HG02852 (cell line): Measurements from ENCODE around the gene EIF5B.
A peak's percentile ranks its signal among the peaks of the same experiment; 100 is the strongest.
"Not testable (repeated sequence)": the region's sequence is repeated elsewhere in the genome, so short reads cannot be mapped to it uniquely, and the experiment has no call there.

Experiments
- ATAC-seq: cut with Tn5 transposase; IDR thresholded peaks from one replicate; pipeline ENCODE4 v1.9.1; 2021; ENCODE audit warnings: mild to moderate bottlenecking, moderate library complexity; ENCODE audit not compliant: unreplicated experiment

EIF5B gene

GRCh38 chr2:99356853-99357252, 19.7 kb downstream of the EIF5B start:
- ATAC-seq: peak; percentile 51

GRCh38 chr2:99365661-99366060, 28.5 kb downstream of the EIF5B start:
- no peak for ATAC-seq

DNA sequence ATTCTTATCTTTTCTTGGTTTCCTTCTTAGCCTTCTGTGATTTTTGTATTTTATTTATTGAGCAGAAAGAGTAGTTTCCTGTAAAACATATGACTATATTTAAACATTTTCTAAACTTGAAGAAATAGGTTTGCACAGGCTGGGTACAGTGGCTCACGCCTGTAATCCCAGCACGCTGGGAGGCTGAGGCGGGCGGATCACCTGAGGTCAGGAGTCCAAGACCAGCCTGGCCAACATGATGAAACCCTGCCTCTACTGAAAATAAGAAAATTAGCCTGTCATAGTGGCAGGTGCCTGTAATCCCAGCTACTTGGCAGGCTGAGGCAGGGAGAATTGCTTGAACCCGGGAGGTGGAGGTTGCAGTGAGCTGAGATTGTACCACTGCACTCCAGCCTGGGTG, 31.7 kb downstream of the EIF5B start:
- not testable (repeated sequence) for ATAC-seq

- no peak for ATAC-seq
These were observed 36.0 kb downstream of the EIF5B start for GRCh38 chr2:99373144-99373543.

DNA sequence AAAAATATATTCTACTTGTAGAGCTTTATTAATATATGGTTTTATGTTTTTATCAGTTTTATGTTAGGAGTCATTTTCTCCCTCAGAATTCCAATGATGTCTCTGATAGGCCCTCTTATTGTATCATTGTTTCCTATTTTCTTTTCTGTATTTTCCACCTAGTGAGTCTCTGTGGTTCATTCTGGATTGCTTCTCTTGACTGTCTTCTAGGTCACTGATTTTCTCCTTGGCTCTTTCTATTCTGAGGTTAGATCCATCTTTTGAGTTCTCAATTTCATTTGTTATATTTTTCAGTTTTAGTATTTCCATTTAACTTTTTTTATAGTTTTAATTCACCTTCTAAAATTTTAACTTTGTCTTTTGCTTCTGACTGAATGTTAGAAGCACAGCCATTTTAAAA, 37.6 kb downstream of the EIF5B start:
- no peak for ATAC-seq

GRCh38 chr2:99376254-99376864, 39.2 kb downstream of the EIF5B start:
- ATAC-seq: no peak

- ATAC-seq: no peak
These were observed 40.7 kb downstream of the EIF5B start for GRCh38 chr2:99377879-99378278.

DNA sequence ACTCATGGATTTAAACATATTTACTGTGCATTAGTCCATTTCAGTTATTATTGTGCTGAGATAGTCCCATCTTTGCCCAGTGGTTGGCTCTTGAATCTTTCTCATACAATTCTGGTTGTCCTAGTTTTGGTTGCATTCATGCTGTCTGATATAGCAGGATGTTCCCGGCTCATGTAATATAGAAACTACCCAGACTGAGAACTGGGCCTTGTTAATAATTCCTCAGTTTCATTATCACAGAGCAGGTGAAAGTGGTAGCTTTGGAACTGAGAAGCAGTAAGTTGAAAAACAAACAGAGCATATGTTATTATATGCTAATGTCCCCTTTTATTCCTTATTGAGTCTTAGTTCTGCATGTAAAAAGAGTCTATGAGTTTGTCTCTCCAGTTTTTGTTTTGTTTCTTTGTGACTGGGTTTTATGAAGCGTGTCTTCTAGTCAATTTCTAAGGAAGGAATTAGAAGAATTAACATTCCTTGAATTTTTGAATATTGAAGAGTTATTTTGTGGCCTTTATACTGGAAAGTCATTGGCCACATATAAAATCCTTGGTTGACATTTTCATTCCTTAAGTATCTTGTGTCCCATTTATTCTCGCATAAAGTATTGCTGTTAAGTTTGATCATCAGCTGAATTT, 43.3 kb downstream of the EIF5B start:
- no peak for ATAC-seq

- no peak for ATAC-seq
These were observed 45.0 kb downstream of the EIF5B start for GRCh38 chr2:99382143-99382542.

DNA sequence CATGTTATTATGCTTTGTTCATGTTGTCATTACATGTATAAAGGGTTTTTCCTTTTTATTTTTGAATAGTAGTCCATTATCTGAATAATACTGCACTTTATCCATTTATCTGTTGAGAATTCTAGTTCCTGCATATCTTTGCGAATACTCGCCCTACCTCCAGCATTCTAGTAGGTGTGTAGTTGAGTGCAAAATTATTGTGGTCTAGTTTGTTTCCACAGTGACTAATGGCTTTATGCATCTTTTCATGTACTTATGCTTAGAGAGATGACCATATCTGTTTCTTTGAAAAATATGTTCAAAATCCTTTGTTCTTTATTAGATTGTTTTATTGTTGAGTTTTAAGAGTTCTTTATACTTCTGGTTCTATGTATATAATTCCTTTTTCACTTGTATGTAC, 48.8 kb downstream of the EIF5B start:
- no peak for ATAC-seq

GRCh38 chr2:99388892-99389291, 51.7 kb downstream of the EIF5B start:
- ATAC-seq: no peak

DNA sequence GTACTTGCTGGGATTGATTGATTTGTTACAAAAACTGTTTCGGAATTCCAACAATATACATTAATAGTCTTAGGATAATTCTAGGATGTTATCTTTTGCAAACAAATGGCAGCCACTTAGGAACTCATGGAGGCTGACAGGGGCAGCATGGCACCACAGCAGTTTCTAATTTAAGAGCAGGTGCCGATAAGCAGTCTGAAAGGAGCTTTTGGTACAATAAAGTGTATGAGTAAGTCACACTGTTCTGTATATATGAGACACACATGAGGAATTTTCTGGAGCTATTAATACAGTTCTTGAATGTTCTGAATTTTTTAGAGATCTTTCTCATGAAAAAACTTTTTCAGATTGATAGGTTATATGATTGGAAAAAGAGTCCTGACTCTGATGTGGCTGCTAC, 52.2 kb downstream of the EIF5B start:
- no peak for ATAC-seq

GRCh38 chr2:99389946-99390345, 52.8 kb downstream of the EIF5B start:
- no peak for ATAC-seq

- no peak for ATAC-seq
These were observed 58.5 kb downstream of the EIF5B start for GRCh38 chr2:99395589-99396130.

- ATAC-seq: no peak
These were observed 60.2 kb downstream of the EIF5B start for GRCh38 chr2:99397266-99397920.

- no peak for ATAC-seq
These were observed 61.1 kb downstream of the EIF5B start for GRCh38 chr2:99398303-99398702.

DNA sequence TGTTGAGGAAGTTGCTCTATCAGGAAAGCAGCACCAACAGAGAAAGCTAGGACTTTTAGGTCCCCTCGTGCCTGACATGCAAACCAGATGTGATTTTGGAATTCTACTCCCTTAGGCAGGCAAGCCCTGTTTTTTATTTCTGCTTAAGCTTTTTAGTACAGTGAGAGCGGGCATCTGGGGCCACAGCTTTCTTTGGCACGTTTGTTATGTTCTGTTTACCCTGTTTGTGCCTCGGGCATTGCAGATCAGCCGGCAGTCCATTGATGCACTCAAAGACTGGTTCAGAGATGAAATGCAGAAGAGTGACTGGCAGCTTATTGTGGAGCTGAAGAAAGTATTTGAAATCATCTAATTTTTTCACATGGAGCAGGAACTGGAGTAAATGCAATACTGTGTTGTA, 61.9 kb downstream of the EIF5B start:
- no peak for ATAC-seq

- ATAC-seq: no peak
These were observed 62.6 kb downstream of the EIF5B start for GRCh38 chr2:99399795-99400194.

DNA sequence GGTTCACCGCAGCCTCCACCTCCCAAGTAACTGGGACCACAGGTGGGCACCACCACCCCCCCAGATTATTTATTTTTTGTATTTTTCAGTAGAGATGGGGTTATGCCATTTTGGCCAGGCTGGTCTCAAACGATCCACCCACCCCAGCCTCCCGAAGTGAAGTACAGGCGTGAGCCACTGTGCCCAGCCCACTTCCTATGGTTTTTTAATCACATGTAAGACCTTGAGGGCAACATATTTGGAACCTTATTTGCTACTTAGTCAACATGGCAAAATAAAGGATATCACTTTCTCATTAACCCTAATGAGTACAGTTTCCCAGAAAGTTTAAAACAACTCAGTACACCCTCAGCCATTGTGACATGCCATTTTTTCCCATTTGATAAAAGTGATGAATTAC, 64.7 kb downstream of the EIF5B start:
- no peak for ATAC-seq

GRCh38 chr2:99403084-99403483, 65.9 kb downstream of the EIF5B start:
- ATAC-seq: no peak

GRCh38 chr2:99403524-99403923, 66.3 kb downstream of the EIF5B start:
- ATAC-seq: no peak
